Kidney epithelial cell (primary cell): ENCODE results near the gene ORC3. TPM values are rescaled to one million over a fixed set of nuclear protein-coding genes. Genes with fewer than 3 reads are reported as not detected.

Source experiments
- DNase-seq: peaks from one replicate; pipeline ENCODE4 v3.0.0-alpha.2; 2010; ENCODE audit warnings: low read depth
- H3K27me3 ChIP-seq: 2 replicates; pipeline ENCODE4 v1.6.0; 2011; ENCODE audit warnings: low read length; ENCODE audit not compliant: control insufficient read depth, insufficient read depth
- H3K36me3 ChIP-seq: 2 replicates; pipeline ENCODE4 v1.5.1; 2011; ENCODE audit warnings: low read length; ENCODE audit not compliant: control insufficient read depth, insufficient read depth
- H3K4me3 ChIP-seq: 2 replicates; pipeline ENCODE4 v1.5.1; 2011; ENCODE audit warnings: low read depth, mild to moderate bottlenecking, control low read depth, low read length
- total RNA-seq: library from RNA; depleted of rRNA; stranded (reverse); fragments of >200 nt; gene quantifications from 2 replicates; pipeline ENCODE4 v1.2.3, GENCODE V29; 2015
- TF ChIP-seq, protein P1 (sequence below): IDR thresholded peaks from 2 replicates; pipeline ENCODE4 v1.5.1; 2011; ENCODE audit warnings: mild to moderate bottlenecking, moderate library complexity, low read length, control low read depth, inconsistent platforms; ENCODE audit not compliant: insufficient read depth, poor library complexity, severe bottlenecking

The ORC3 gene
- total RNA-seq, 1 donor from 2014 or later: 20.9 TPM

DNA sequence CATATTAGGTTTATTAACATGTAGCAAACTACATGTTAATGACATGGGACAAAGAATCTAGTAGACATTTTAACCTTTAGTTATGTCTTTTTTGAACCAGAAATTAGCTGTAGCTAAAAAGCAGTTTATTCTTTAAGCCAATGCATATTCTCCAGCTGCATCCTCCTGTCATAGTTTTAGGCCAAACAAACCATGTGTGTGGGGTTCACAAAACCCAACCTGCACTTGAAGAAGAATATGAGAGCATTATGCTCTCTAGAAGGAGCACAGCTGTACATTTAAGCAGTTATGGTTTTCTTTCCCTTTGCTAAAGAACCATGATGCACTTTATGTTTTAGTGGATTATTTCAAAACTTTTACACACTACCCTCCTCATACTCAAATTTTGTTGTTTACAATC, 65.9 kb downstream of the ORC3 start:
- Histone ChIP-seq H3K36me3 (no peaks in the 10 kb centered on the region), H3K4me3 (no peak overlapping the region), H3K27me3 (no peaks in the 10 kb centered on the region)
- DNase-seq: no peak
- TF ChIP-seq, protein P1, sequence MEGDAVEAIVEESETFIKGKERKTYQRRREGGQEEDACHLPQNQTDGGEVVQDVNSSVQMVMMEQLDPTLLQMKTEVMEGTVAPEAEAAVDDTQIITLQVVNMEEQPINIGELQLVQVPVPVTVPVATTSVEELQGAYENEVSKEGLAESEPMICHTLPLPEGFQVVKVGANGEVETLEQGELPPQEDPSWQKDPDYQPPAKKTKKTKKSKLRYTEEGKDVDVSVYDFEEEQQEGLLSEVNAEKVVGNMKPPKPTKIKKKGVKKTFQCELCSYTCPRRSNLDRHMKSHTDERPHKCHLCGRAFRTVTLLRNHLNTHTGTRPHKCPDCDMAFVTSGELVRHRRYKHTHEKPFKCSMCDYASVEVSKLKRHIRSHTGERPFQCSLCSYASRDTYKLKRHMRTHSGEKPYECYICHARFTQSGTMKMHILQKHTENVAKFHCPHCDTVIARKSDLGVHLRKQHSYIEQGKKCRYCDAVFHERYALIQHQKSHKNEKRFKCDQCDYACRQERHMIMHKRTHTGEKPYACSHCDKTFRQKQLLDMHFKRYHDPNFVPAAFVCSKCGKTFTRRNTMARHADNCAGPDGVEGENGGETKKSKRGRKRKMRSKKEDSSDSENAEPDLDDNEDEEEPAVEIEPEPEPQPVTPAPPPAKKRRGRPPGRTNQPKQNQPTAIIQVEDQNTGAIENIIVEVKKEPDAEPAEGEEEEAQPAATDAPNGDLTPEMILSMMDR: no peak

DNA sequence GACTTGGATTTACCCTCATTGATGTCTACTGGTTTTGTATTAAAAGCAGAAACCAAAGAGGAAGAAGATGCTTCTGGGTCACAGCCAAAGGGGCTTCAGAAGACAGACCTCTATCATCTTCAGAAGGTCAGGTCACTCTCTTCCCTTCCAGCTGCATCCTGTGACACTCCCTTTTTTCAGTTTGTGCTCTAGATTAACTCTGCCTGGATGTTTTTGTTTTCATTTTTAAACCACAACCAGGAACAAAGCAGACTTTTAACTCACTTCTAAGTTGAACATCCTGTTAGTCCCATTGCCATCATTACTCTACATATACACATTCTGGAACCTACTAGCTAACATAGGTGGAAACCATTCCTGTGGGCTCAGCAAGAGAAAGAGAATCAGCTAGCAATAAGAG, 66.9 kb downstream of the ORC3 start:
- H3K36me3 ChIP-seq: no peaks in the 10 kb centered on the region
- TF ChIP-seq, protein P1: no peak
- H3K27me3 ChIP-seq: no peaks in the 10 kb centered on the region
- H3K4me3 ChIP-seq: no peak overlapping the region
- DNase-seq: no peak

DNA sequence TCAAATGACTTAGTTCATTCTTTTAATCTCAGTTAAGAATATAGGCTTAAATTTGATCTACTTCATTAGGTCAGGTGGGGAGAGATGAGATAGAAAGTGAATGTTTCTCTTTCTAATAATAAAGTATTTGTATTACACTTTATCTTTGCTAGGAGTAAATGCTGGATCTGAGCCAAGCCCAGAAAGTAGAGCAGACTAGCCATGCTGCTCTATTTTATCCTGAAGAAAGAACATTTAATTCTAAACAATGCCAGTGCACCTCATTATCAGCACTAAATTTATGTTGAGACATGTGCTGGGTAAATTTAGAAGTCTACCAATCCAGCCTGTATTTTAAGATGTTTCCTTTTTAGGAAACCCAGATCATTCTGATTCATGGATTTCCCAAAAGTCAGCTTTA, 68.6 kb downstream of the ORC3 start:
- Histone ChIP-seq H3K27me3 (no peaks in the 10 kb centered on the region), H3K36me3 (no peaks in the 10 kb centered on the region), H3K4me3 (no peak overlapping the region)
- TF ChIP-seq, protein P1: no peak
- DNase-seq: no peak

DNA sequence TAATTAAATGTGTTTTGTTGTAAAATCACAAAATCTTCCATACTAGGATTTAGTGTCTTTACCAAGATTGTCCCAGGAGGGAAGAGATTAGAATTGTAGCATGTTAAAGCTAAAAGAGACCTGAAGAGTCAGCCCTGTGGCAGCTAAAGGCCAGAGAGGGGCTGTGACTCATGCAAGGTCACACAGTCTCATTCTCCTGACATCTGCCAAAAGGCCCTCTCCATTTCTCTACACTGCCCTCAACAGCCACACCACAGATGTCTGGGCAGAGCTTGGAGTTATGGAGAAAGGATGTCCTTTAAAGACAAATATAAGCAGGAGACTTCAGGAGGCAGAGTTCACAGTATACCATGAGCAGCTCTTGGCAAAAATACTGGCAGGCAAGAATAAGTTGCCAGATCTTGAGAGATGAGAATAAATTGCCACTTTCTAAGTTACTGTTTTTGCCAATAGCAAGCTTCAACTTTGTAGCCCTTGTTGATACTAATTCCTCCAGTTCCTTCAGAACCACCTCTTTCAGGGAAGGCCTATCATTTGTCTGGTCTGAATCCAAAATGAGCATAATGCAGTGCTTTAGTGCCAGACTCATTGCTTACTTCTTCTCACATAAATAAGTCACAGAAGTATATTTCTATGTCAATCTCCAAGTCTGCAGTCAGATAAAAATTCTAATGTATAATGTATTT, 70.4 kb downstream of the ORC3 start:
- TF ChIP-seq, protein P1: no peak
- Histone ChIP-seq H3K27me3 (no peaks in the 10 kb centered on the region), H3K36me3 (no peaks in the 10 kb centered on the region), H3K4me3 (no peak overlapping the region)
- peak; percentile 16 for DNase-seq

DNA sequence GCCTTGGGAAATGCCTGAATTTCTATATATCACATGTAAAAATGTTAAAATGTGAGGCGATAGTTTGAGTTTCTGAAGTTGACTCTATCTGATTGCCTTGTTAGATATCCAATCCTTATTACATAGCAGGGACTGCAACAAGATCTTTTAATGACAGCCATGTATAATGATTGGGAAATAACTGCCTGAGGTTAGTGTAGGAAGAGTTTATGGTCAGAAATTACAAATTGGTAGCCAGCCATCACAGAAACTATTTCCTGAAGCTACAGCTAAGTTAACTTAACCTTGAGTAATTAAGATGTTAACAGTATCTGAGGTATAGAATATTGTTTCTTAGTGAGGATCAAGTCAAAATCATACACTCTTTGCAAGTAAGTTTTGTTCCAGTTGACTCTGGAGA, 71.1 kb downstream of the ORC3 start:
- no peaks in the 10 kb centered on the region for H3K36me3 ChIP-seq
- no peaks in the 10 kb centered on the region for H3K27me3 ChIP-seq
- H3K4me3 ChIP-seq: no peak overlapping the region
- TF ChIP-seq, protein P1: no peak
- DNase-seq: no peak

DNA sequence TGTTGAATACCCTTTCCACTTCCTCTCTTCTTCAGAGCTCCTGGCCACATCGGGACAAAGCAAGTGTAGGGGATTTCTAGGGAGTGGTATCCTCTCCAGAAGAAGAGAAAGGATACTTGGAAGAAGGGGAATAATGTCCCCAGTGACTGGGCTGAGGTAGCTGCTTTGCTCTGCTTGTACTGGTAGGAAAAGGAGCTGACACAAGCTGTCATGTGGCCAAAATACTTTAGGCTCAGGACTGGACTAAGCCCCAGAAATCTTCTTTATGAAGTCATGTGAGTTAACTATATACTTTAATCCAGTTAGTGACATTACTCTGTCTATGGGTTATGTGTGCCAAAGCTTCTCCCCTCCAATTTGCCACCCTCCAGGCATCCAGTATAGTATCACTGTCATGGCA, 71.6 kb downstream of the ORC3 start:
- Histone ChIP-seq H3K27me3 (no peaks in the 10 kb centered on the region), H3K36me3 (no peaks in the 10 kb centered on the region), H3K4me3 (no peak overlapping the region)
- TF ChIP-seq, protein P1: no peak
- no peak for DNase-seq
